Hematopoietic multipotent progenitor cell treated with erythropoietin and hydrocortisone succinate and interleukin-3 and kit ligand, for 4 days (in vitro differentiated cells): Measurements from ENCODE around the gene RPS29.

Experiments
- DNase-seq: peaks from one replicate; pipeline ENCODE4 v3.0.0-alpha.2; 2015

RPS29 gene

DNA sequence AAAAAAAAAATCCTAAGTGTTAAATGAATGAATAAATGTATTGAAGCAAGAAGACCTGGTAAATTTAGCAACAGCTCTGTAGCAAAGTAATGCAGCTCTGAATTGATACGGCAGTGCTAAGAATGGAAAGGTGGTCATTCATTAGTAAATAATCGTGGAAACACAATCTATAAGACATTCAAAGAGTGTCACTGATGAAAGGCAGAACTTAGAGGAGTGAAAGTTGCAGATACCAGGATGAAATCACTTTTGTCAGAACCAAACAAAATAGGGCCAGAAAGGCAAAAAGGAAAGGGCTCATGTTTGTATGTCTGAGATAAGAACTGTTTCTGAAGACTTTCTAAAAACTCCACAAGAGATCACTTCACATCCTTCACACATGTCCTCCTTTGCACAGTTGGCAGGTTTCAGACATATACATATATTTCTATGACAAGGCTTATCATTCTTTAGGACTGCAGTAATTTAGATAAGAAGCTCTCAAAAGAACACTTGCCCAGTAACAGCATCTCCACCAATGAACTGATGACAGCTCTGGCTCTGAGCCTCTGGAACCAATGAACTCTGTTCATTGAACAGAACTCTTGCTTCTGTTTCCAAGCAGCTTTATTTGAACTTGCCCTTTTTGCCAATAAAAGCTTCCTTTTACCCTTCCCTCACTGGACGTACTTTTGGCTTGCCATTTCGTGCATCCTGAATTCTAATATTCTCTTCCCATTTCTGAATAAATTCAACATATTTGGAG is 8.3 kb upstream of the RPS29 start:
- peak; percentile 97 for DNase-seq

DNA sequence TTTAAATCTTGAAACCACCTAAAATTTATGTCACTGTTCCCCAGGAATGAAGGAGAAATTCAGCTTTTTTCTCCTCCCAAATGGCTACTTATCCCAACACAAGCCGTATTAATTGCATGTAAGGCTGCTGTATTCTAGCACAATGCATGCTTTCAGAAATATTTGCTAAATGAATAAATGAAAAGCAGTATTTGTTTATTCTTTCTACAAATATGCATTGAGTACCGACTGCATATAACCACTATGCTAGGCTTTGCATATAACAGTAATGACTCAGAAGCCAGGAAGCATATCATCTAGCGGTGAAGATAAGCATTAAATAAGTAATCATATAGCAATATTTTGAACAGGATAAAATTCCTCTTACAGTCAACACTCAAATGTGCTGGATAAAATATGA is 6.8 kb upstream of the RPS29 start:
- DNase-seq: peak; percentile 62

DNA sequence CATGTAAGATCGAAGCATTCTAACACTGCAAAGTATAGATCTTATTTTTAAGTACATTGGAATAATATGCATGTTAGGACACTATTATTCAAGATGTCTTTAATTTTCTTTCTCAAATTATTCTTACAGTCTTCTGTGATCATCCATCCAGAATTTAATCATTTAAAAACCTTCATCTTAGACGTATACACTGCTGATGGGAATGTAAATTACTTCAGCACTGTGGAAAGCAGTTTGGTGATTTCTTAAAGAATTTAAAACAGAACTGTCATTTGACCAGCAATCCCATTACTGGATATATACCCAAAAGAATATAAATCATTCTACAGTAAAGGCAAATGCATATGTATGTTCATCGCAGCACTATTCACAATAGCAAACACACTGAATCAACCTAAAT is 3.2 kb upstream of the RPS29 start:
- no peak for DNase-seq

DNA sequence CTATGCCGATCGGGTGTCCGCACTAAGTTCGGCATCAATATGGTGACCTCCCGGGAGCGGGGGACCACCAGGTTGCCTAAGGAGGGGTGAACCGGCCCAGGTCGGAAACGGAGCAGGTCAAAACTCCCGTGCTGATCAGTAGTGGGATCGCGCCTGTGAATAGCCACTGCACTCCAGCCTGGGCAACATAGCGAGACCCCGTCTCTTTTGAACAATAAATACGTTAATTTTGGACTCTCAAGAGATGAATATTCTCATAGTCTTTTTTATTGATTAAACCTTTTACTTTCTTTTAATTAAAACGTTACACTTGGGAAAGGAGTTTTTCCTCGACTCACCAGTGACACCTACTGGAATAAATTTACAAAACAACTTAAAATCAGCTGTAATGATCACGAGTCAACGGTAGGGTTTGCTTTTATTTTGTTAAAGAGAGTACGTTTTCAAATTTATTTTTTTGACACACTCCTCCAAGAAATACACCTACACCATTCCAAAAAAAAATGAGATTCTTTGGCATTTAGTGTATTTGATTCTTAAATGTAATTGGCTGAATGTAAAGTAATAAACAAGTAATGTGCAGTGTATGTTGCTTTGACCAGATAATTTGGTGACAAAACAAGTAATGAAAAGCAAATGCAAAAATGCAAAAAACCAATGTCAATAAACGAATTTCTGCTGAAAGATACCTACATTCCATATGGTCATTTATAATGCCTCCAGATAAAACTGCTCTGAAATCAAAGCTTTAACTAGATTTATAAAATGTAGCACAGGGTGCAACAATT is 687 bp upstream of the RPS29 start:
- DNase-seq: peak; percentile 89

DNA sequence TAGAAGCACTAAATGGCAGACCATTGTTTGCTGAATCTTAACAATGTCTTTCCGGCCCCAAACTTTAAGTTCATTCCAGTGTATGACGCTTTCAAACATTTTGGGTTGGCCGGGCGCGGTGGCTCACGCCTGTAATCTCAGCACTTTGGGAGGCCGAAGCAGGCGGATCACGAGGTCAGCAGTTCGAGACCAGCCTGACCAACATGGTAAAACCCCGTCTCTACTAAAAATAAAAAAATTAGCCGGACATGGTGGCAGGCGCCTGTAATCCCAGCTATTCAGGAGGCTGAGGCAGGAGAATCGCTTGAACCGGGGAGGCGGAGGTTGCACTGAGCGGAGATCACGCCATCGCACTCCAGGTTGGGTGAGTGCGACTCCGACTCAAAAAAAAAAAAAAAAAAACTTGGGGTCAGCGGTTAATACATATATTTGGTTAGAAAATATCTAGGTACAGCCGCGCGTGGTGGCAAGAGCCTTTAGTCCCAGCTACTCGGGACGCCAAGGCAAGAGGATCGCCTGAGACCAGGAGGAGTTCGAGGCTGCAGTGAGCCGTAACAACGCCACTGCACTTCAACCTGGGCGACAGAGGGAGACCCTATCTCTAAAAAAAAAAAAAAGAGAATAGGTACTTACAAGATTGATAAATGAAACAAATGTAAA is 1.1 kb downstream of the RPS29 start:
- peak; percentile 49 for DNase-seq

DNA sequence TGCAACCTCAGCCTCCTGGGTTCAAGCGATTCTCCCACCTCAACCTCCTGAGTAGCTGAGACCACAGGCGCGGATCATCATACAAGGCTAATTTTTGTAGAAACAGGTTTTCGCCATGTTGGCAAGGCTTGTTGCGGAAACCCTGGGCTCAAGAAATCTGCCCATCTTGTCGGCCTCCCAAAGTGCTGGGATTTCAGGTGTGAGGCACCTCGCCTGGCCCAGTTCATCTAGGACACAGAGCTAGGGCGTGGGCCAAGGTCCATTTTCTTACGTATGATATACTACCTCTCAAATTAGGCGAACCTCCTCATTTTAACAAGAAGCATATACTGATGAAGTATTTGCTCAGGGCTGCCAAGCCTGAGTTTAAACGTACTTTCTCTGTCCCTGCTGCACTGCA is 2.1 kb downstream of the RPS29 start:
- DNase-seq: no peak

DNA sequence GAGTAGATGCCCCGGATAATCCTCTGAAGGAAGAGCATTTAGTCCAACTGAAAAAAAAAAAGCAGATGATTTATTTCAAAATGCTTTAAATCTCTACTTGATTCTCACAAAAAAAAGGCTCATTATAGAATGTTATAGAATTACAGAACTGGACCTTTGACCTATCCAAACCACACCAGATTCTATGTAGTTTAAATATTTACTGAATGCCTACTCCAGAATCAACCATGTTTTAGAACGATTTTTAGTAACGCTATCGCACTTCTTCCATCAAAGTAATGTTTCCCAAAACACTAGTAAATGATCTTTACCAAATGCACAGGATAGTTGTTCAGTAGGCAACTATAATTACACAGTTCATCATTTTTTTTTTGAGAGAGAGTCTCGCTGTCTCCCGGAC is 2.6 kb downstream of the RPS29 start:
- no peak for DNase-seq

DNA sequence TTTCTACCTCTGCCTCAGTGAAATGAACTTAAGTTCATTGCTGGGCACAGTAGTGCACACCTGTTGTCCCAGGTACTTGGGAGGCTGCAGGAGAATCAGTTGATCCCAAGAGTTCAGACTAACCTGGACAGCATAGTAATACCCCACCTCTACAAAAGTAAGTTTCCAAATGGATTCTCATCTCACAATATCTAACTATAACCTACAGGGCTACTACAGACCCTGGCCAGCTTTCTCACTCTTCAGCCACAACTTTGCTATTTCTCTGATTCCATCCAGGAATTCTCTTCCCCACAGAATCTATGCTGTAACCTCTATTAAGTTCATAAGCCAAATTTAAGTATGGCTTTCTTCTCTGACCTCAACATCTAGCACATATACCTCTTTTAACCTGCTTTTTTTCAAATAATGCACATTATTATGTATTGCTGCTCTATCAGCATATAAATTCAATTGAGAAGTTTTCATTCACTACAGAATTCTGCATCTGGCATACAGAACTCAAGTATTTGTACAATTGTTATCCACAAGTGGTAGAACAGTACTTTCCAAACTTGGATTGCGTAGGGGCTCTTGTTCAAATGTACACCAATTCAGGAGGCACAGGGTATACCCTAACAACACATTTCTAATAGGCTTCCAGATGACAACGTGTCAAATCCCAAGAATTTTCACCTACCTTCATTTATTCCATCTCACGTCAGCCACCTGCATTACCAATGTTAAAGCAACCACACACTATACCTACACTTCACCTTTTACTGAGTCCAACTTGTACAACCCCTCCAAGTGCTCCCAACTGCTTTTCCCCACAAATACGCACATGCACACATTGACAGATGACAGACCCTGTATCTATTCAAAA is 3.8 kb downstream of the RPS29 start:
- no peak for DNase-seq

DNA sequence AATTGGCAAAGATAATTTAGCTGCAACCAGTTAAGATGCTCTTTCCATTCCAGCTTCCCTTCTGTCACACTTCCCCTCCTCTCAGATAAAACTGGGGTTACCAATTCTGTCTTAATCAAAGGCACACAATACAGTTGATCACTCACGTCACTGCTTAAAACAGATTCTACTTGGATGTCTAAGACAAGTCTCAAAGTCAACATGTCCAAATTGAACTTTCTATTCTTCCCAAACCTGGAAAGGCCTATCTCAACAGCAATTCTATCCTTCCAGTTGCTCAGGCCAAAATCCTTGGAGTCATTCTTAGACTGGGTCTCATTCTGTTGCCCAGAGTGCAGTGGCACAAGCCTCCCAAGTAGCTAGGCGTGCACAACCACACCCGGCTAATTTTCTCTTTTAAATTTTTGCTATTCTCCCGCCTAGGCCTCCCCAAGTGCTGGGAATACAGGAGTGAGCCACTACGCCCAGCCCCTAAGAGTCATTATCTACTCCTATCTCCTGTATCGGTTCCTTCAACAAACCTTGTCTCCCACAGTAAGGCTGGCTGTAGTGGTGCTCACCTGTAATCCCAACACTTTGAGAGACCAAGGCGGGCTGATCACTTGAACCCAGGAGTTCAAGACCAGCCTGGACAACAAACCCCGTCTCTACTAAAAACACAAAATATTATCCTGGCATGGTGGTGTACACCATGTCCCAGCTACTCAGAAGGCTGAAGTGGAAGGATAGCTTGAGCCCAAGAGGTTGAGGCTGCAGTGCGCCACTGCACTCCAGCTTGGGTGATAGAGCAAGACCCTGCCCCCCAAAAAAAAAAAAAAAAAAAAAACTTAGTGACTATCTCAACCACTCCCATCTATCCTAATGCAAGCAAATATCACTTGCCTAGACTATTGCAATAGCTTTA is 4.7 kb downstream of the RPS29 start:
- DNase-seq: peak; percentile 58

DNA sequence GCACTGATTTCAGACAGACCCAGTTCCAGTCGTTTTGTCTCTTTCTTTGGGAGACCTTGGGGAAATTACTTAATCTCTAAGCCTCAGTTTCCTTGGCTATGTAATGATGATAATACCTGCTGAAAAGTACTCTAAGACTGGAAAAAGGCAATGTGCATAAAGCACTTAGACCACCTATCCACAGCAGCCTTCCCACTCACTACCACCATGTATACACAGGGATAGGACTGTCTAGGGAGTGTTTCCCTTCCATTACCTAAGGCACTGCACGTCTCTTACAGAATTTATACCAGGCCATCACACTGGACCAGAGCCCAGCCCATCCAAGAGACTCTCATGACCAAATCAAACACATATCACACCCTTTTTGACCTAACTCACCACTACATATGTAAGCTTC is 6.3 kb downstream of the RPS29 start:
- no peak for DNase-seq

DNA sequence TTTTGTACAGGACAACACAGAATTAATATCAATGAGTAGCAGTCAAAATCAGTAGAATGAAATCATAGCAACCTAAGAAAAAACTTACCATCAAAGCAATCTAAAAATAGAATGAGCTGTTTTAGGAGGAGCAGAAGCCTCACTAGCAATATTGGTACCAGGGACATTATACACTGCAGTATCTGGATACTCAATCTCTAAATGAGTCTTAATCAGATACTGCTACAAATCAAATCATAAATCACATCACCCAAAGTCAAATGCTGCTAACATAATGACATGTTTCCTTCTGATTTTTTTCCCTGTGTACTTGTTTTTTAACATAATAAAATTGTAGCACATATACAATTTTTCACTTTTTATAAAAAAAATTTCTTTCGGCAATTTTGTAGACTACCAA is 8.0 kb downstream of the RPS29 start:
- no peak for DNase-seq

DNA sequence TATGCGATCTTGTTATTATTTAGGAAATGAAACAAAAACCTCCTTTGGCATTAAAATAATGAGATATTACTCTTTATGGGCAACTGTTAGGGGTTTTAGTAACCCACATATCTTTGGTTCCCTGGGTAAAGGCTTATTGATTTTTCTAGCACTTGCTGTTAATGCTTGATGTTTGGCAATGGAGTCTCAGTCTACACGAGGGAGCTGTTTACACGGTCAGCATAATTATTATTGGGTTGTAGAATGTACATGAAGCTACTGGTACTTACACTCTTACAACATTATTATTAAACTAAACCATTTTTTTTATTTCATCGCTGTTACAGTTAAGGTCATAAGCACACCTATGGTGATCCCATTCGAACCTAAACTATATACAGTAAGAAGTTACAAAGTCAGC is 12.1 kb downstream of the RPS29 start:
- DNase-seq: no peak

DNA sequence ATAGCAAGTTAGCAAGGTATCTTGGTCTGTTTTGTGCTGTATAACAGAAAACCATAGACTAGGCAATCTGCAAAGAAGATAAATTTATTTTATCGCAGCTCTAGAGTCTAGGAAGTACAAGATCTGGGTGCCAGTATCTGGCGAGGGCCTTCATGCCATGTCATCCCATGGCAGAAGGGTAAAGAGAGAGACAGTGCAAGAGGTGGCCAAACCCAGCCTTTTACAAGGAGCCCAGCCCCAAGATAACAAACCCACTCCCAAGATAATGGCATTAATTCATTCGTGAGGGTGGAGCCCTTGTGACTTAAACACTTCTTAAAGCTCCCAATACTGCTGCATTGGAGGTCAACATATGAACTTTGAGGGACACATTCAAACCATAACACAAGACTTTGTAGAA is 16.9 kb downstream of the RPS29 start:
- DNase-seq: peak; percentile 41

DNA sequence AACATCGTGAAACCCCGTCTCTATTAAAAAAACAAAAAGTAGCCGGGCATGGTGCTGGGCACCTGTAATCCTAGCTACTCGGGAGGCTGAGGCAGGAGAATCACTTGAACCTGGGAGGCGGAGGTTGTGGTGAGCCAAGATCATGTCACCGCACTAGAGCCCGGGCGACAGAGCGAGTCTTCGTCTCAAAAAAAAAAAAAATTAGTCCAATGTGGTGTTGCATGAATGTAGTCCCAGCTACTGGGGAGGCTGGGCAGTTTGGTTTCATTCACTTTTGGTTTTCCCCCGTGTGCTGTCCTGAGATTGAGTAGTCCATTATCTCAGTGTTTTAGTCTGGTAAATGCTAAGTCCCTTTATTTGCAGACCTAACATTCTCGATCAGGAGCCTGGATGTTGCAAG is 19.5 kb downstream of the RPS29 start:
- DNase-seq: no peak

DNA sequence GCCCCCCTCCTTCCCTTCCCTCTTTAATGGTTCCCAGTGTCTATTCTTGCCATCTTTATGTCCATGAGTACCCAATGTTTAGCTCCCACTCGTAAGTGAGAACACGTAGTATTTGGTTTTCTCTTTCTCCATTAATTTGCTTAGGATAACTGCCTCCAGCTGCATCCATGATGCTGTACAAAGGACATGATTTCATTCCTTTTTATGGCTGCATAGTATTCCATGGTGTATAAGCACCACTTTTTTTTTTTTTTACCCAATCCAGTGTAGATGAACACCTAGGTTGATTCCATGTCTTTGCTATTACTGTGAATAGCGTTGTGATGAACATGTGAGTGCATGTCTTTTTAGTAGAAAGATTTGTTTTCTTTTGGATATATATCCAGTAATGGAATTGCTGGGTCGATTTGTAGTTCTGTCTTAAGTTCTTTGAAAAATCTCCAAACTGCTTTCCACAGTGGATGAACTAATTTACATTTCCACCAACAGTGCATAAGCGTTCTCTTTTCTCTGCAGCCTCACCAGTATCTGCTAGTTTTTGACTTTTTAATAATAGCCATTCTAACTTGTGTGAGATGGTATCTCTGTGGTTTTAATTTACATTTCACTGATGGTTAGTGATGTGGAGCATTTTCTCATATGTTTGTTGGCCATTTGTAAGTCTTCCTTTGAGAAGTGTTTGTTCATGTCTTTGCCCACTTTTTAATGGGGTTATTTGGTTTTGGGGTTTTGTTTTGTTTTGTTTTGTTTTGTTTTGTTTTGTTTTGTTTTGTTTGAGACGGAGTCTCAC is 26.0 kb downstream of the RPS29 start:
- no peak for DNase-seq

DNA sequence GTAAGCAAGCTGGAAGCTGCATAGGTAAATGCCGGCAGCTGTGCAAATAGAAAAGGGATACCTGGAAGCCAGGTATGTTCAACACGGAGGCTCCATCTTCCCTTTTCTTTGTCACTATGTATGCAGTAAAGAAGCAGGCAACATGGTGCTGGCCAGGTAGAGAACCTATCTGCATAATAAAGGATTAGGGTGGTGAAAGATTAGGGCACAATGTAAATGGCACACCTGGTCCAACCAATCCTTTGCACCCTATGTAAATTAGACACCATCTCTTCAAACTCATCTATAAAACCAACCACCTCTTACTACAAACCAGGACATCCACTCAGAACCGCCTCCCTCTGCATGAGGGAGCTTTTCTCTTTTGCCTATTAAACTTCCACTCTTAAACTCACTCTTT is 32.3 kb downstream of the RPS29 start:
- DNase-seq: no peak

DNA sequence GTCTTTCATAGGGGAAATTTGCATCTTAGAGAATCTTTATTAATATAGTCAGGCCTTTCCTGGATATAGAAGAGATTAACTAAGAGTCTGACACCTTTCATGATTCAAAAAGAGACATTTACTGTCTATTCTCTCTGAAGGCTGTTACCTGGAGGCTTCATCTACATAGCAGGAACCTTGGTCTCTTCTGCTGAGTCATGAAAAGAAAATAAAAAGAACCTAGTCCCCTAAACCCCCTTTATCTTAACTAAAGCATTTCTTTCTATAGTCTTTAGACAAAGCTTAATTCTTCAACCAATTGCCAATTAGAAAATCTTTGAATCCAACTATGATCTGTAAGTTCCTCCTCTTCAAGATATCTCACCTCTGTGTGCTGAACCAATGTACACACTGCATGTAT is 33.1 kb downstream of the RPS29 start:
- no peak for DNase-seq

DNA sequence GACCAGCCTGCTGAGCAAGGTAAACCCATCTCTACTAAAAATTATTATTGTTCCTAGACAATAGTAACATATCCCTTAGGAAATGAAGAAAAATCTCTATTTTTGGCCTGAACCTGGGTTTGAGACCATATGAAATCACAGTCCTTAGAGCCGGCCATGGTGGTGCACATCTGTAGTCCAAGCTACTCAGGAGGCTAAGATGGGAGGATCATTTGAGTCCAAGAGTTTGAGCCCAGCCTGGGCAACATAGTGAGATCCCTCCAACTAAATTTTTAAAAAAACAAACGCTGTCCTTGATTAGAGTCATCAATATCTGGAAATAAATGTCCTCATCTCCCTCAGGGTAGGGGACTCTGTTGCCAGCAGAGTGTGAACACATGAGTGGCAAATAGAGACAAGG is 34.6 kb downstream of the RPS29 start:
- no peak for DNase-seq

DNA sequence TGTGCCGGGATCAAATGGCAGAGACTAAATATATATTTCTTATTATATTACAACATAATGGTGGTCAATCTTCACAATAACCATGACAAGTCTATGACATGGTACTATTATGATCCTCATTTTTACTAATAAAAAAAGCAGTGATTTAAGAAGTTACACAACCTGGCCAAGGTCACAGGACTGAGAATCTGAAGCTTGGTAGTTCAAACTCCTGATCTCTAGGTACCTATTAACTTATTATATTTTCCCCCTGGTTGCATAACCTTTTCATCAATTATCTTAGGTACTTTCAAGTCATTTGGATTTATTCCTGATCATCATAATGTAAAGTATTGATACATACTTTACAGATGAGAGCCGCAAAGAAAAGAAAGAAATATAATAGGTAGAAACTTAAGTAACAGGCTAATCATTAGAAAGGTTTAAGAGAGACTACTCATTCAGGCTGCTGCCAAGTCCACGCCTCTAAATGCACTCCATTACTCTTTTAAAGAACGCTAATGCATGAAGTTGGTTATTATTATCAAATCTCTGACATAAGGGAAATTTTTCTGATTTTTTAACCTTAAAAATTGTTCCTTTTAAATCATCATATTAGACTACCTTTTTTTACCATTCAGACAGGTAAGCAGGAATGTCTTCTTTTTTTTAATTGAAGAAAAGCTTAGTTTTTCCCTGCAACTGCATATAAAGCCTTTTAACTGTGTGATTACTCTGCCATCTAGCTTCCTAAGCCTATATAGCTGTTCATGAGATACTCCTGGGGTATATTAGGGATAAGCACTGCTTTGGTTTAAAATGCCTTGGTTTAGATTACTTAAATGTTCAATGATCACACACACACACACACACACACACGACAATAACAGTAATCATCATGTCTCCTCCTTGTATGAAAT is 35.6 kb downstream of the RPS29 start:
- peak; percentile 51 for DNase-seq

DNA sequence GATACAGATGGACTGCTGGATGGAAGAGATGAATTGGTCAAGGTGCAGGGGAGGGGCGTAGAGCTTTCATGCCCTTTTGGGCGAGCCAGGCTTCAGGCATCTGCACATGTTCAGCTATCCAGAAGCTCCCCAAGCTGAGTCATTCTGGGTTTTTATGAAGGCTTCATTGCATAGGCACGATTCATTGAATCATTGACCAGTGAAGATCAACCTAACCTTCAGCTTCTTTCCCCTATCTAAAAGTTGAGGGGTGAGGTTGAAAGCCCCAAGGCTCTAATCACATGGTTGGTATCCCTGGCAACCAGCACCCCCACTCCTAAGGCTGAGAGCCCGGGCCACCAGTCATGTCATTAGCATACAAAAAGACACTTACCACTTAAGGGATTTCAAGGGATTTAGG is 36.3 kb downstream of the RPS29 start:
- no peak for DNase-seq
